Keratinocyte (primary cell): ENCODE results near the gene RAB4A. TPM values are rescaled to one million over a fixed set of nuclear protein-coding genes. Genes with fewer than 3 reads are reported as not detected.

Source experiments
- DNase-seq: peaks from one replicate; pipeline ENCODE4 v3.0.0-alpha.2; 2011; ENCODE audit warnings: low read depth, missing footprints, low spot score
- FAIRE-seq: peaks from 2 replicates; lab custom pipeline; 2011; peaks lifted over from hg19 to GRCh38; lab: Jason Lieb, UNC
- H2AFZ ChIP-seq: 2 replicates; pipeline ENCODE4 v1.6.0; 2012; ENCODE audit warnings: low read length, control low read depth, inconsistent platforms; ENCODE audit not compliant: control insufficient read depth
- H3K27ac ChIP-seq: 2 replicates; pipeline ENCODE4 v1.5.1; 2011; ENCODE audit warnings: low read length; ENCODE audit not compliant: control insufficient read depth, insufficient read depth
- H3K27me3 ChIP-seq: 3 replicates; pipeline ENCODE4 v1.6.0; 2011; ENCODE audit warnings: low read length; ENCODE audit not compliant: control insufficient read depth, insufficient read depth; ENCODE audit errors: extremely low read depth
- H3K36me3 ChIP-seq, 2 experiments: 2 replicates in 1 of 2; 3 replicates in 1 of 2; pipeline ENCODE4 v1.5.1; 2011; ENCODE audit warnings: low read length in 2 of 2, mild to moderate bottlenecking in 1 of 2; ENCODE audit not compliant: control insufficient read depth in 2 of 2, insufficient read depth in 2 of 2; ENCODE audit errors: extremely low read depth in 1 of 2
- H3K4me1 ChIP-seq: 3 replicates; pipeline ENCODE4 v1.5.1; 2011; ENCODE audit warnings: low read length; ENCODE audit not compliant: control insufficient read depth, insufficient read depth; ENCODE audit errors: extremely low read depth
- H3K4me2 ChIP-seq: 3 replicates; pipeline ENCODE4 v1.6.0; 2011; ENCODE audit warnings: low read depth, low read length; ENCODE audit not compliant: control insufficient read depth, insufficient read depth; ENCODE audit errors: extremely low read depth
- H3K4me3 ChIP-seq, 3 experiments: fragments of 200-600 bp in 1 of 3; sonication (generic) in 1 of 3; 2 replicates in 2 of 3; 3 replicates in 1 of 3; pipeline ENCODE4 v1.5.1; 2011 to 2016; ENCODE audit warnings: low read length in 3 of 3, mild to moderate bottlenecking in 3 of 3, control low read depth in 2 of 3, inconsistent platforms in 1 of 3, low read depth in 1 of 3, mixed read lengths in 1 of 3, mixed run types in 1 of 3, moderate library complexity in 1 of 3; ENCODE audit not compliant: control insufficient read depth in 2 of 3, insufficient read depth in 2 of 3; ENCODE audit errors: extremely low read depth in 1 of 3
- H3K79me2 ChIP-seq: 2 replicates; pipeline ENCODE4 v1.6.0; 2012; ENCODE audit warnings: low read length; ENCODE audit not compliant: control insufficient read depth, insufficient read depth
- H3K9ac ChIP-seq: 3 replicates; pipeline ENCODE4 v1.6.0; 2011; ENCODE audit warnings: low read length; ENCODE audit not compliant: control insufficient read depth, insufficient read depth; ENCODE audit errors: extremely low read depth
- H3K9me1 ChIP-seq: 3 replicates; pipeline ENCODE4 v1.6.0; 2011; ENCODE audit warnings: low read length; ENCODE audit not compliant: control insufficient read depth, insufficient read depth; ENCODE audit errors: extremely low read depth
- H3K9me3 ChIP-seq: 2 replicates; pipeline ENCODE4 v1.5.1; 2012; ENCODE audit warnings: low read depth, low read length; ENCODE audit not compliant: control insufficient read depth
- H4K20me1 ChIP-seq: 3 replicates; pipeline ENCODE4 v1.6.0; 2011; ENCODE audit warnings: low read length; ENCODE audit not compliant: control insufficient read depth, insufficient read depth; ENCODE audit errors: extremely low read depth
- EZH2 ChIP-seq: IDR thresholded peaks from one replicate; pipeline ENCODE4 v1.6.1; 2012; ENCODE audit warnings: inconsistent platforms, mild to moderate bottlenecking, low read length, moderate library complexity
- dilution Hi-C: fragments of 300-500 bp; cut with MboI; formaldehyde crosslinking; loops from one replicate; pipeline ENCODE4 v1.7.0; 2020; ENCODE audit warnings: low sequenced_read_pairs; ENCODE audit not compliant: extremely low pct_ligation_motif_present
- polyA plus RNA-seq, 5 experiments: library from polyadenylated mRNA; depleted of rRNA in 3 of 5; stranded (reverse) in 3 of 5; stranded (forward) in 1 of 5; unstranded in 1 of 5; fragments of >200 nt; gene quantifications; 1 replicate in 1 of 5; 2 replicates in 3 of 5; 3 replicates in 1 of 5; pipeline versions ENCODE4 v1.2.1 to v1.2.3, GENCODE V29; 2011 to 2012; ENCODE audit warnings: missing spikeins in 2 of 5, low read depth in 1 of 5, low replicate concordance in 1 of 5

RAB4A gene
- polyA plus RNA-seq, 1 donor (not counting 4 experiments of a cell fraction or from before 2014, with no cell fraction given), result 54.7 TPM

DNA sequence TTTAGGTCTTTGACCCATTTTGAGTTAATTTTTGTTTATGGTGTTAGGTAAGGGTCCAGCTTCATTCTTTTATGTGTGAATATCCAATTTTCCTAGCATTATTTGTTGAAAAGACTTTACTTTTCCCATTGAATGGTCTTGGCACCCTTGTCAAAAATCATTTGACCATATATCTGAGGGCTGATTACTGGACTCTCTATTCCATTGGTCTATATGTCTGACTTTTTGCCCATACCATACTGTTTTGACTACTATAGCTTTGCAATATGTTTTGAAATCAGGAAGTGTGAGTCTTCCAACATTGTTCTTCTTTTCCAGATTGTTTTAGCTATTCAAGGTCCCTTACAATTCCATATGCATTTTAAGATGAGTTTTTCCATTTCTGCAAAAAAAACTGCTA is 83.3 kb downstream of the RAB4A start:
- no peaks in the 10 kb centered on the region for H3K4me1 ChIP-seq
- no peak overlapping the region for H2AFZ ChIP-seq
- no peak overlapping the region for H3K4me2 ChIP-seq
- H3K4me3 ChIP-seq, result no peak overlapping the region
- H3K9me3 ChIP-seq, result peaks cover 3% of the 10 kb centered on the region
- dilution Hi-C loops, result no loop called here
- H3K36me3 ChIP-seq, result no peaks in the 10 kb centered on the region
- no peaks in the 10 kb centered on the region for H4K20me1 ChIP-seq
- no peak overlapping the region for H3K27ac ChIP-seq
- H3K9me1 ChIP-seq, result no peaks in the 10 kb centered on the region
- DNase-seq (no peak), FAIRE-seq (no peak)
- H3K79me2 ChIP-seq, result no peaks in the 10 kb centered on the region
- H3K27me3 ChIP-seq, result no peaks in the 10 kb centered on the region
- H3K9ac ChIP-seq, result no peak overlapping the region
- no peak for TF ChIP-seq EZH2

Other genes with a start within 250 kb of the RAB4A start
- 3.2 to 6.5 TPM (median 4.3 TPM) in 3 replicates for gene CCSAP, start 71.9 kb downstream of the RAB4A start, polyA plus RNA-seq
- gene ACTA1, start 163.0 kb downstream of the RAB4A start, polyA plus RNA-seq, result 0.05 to 0.09 TPM (median 0.05 TPM) in 3 replicates
- gene NUP133, start 237.2 kb downstream of the RAB4A start, polyA plus RNA-seq, result 16.8 to 25.2 TPM (median 22.2 TPM) in 3 replicates